ENCODE results near the gene DDX10. TPM values are rescaled to one million over a fixed set of nuclear protein-coding genes. Genes with fewer than 3 reads are reported as not detected.

Gene DDX10
- total and polyA plus RNA-seq, 2 of the 8 experiments (the other 6 are each of a cell fraction or from before 2014, with no cell fraction given): 49.2 to 52.2 TPM

DNA sequence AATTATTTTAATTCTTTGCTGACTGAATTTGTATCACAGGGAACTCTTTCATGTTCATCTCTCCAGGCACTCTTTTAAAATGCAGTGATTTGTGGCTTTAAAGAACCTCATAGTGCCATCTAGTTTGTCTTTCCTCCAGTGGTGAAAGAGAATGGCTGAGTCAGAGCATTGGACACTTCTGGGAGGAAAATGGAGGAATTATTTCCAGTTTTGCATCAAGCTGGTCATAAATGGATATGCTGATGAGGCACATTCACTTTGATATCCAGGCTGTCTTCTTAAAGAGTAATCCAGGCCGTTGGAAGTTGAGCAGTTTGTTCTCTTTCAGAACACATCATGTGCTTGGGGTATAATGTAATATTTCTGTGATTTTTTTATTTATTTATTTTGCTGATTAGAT lies 273.7 kb downstream of the DDX10 start:
- DNase-seq (ENCODE audit: low read depth in 1 of 2, low spot score in 2 of 2): no peak
- no peak overlapping the region for H2BK5ac ChIP-seq (ENCODE audit: low read depth, low read length)
- TF ChIP-seq ZNF274 (IDR thresholded peaks at IDR 0.05; ENCODE audit: borderline replicate concordance, extremely low read depth, low read length): no peak
- no peak for TF ChIP-seq SP2 (IDR thresholded peaks at IDR 0.05; ENCODE audit: low read length)
- TF ChIP-seq MAX (IDR thresholded peaks at IDR 0.05): no peak
- TF ChIP-seq SAP30 (IDR thresholded peaks at IDR 0.05; ENCODE audit: insufficient read depth, insufficient replicate concordance, low read length): no peak
- no peak for TF ChIP-seq KDM4A (IDR thresholded peaks at IDR 0.05; ENCODE audit: low read depth, low read length, severe bottlenecking)
- TF ChIP-seq HDAC6 (IDR thresholded peaks at IDR 0.05; ENCODE audit: low read depth, low read length): no peak
- TF ChIP-seq ASH2L (IDR thresholded peaks at IDR 0.05; ENCODE audit: low read length): no peak
- no peak for TF ChIP-seq TAF7 (optimal IDR thresholded peaks at IDR 0.05; ENCODE audit: borderline replicate concordance, low read depth, low read length)
- no peak for TF ChIP-seq YY1 (IDR thresholded peaks at IDR 0.05; ENCODE audit: low read depth, low read length)
- no peak for TF ChIP-seq EZH2 (IDR thresholded peaks at IDR 0.05; ENCODE audit: low read depth, low read length, severe bottlenecking)
- no peak for TF ChIP-seq SUZ12 (IDR thresholded peaks at IDR 0.05; ENCODE audit: low read length)
- TF ChIP-seq POLR2AphosphoS5 (IDR thresholded peaks at IDR 0.05; ENCODE audit: low read depth, low read length): no peak
- TF ChIP-seq SP1 (IDR thresholded peaks at IDR 0.05; ENCODE audit: low read depth, low read length): no peak
- no peak for TF ChIP-seq GTF2F1 (IDR thresholded peaks at IDR 0.05; ENCODE audit: borderline replicate concordance, low read depth, low read length)
- TF ChIP-seq CTBP2 (IDR thresholded peaks at IDR 0.05; ENCODE audit: borderline replicate concordance, insufficient read depth, insufficient read length, low read length): no peak

More for the DNA sequence above, 273.7 kb downstream of the DDX10 start:
- Histone ChIP-seq H4K91ac (replicated peaks; ENCODE audit: insufficient read length, low read length) (no peak overlapping the region), H2AFZ (ENCODE audit: low read length) (no peak overlapping the region), H3K18ac (ENCODE audit: extremely low read depth, low read length) (no peak overlapping the region), H2BK20ac (ENCODE audit: low read length) (no peak overlapping the region), H3K79me2 (ENCODE audit: control insufficient read depth in 1 of 2, insufficient read depth in 2 of 2, low read length in 2 of 2) (no peaks in the 10 kb centered on the region), H3K36me3 (ENCODE audit: control insufficient read depth in 2 of 4, insufficient read depth in 4 of 4, low read length in 3 of 4) (peaks cover 0 to 7% (median 1%) of the 10 kb centered on the region in 4 experiments; a peak in 2 of 8 replicates), H3K9ac (replicated peaks in 1 of 4; ENCODE audit: extremely low read depth in 1 of 4, low read depth in 3 of 4, low read length in 3 of 4) (no peak overlapping the region), H3K23me2 (ENCODE audit: low read depth, low read length) (no peaks in the 10 kb centered on the region), H3K14ac (ENCODE audit: insufficient read length) (no peak overlapping the region), H2BK120ac (replicated peaks; ENCODE audit: low read depth, low read length) (no peak overlapping the region), H3K9me3 (ENCODE audit: insufficient read depth in 2 of 2, low read depth in 1 of 2, low read length in 1 of 2) (no peaks in the 10 kb centered on the region), H3K79me1 (ENCODE audit: low read depth, low read length) (no peaks in the 10 kb centered on the region), H3K4me2 (ENCODE audit: insufficient read depth in 1 of 2, low read depth in 2 of 2, low read length in 2 of 2) (no peak overlapping the region), H3K56ac (replicated peaks; ENCODE audit: insufficient read length, low read depth, low read length) (no peak overlapping the region), H4K8ac (ENCODE audit: extremely low read depth, insufficient read depth, low read length) (no peak overlapping the region), H2BK12ac (ENCODE audit: low read depth, low read length) (no peak overlapping the region), H3K27ac (ENCODE audit: low read depth, low read length) (no peak overlapping the region), H3K4me1 (replicated peaks in 1 of 4; ENCODE audit: control insufficient read depth in 3 of 4, insufficient read depth in 4 of 4, low read length in 3 of 4) (no peaks in the 10 kb centered on the region), H2BK15ac (ENCODE audit: low read length) (no peak overlapping the region), H4K20me1 (replicated peaks in 1 of 2; ENCODE audit: control insufficient read depth in 1 of 2, insufficient read depth in 2 of 2, low read length in 2 of 2) (no peaks in the 10 kb centered on the region), H4K5ac (ENCODE audit: insufficient read length, low read depth, low read length) (no peak overlapping the region), H2AK5ac (ENCODE audit: low read depth, low read length) (no peak overlapping the region), H3K27me3 (replicated peaks in 1 of 4; ENCODE audit: control insufficient read depth in 3 of 4, extremely low read depth in 1 of 4, insufficient read depth in 3 of 4, low read length in 3 of 4) (no peaks in the 10 kb centered on the region), H3K4me3 (ENCODE audit: extremely low read depth in 1 of 4, insufficient read depth in 2 of 4, low read depth in 3 of 4, low read length in 4 of 4) (no peak overlapping the region), H3K23ac (ENCODE audit: insufficient read length) (no peak overlapping the region), H3K4ac (replicated peaks; ENCODE audit: insufficient read length, low read depth, low read length) (no peak overlapping the region)
- POLR2A ChIA-PET (ENCODE audit: partially characterized antibody): no interaction called here
- 86% methylated on average over 1 of the region's 1 CpG; no CpG with 5 or more reads in 1 of the 2 experiments for WGBS, 2 experiments (ENCODE audit: extremely low coverage in 1 of 2, insufficient coverage in 1 of 2, insufficient read length in 1 of 2, insufficient replicate concordance in 2 of 2, low coverage in 1 of 2, low lambda C conversion rate in 2 of 2, missing lambda C conversion rate in 1 of 2)
- FAIRE-seq: no peak
- CTCF ChIA-PET (ENCODE audit: partially characterized antibody): no interaction called here

Measured in H1 (cell line).